Astrocyte of the cerebellum (primary cell): ENCODE measurements around the gene APH1A.
A peak's percentile ranks its signal among the peaks of the same experiment; 100 is the strongest.

Source experiments
- DNase-seq: peaks from one replicate; pipeline ENCODE4 v3.0.0-alpha.2; 2011; ENCODE audit warnings: low read depth
- H3K4me3 ChIP-seq: 2 replicates; pipeline ENCODE4 v1.5.1; 2011; ENCODE audit warnings: mild to moderate bottlenecking, low read depth, low read length, moderate library complexity
- in situ Hi-C: cut with HindIII; loops from 2 replicates; pipeline ENCODE4 v1.10.0; 2017; ENCODE audit warnings: low sequenced_read_pairs
- TF ChIP-seq, protein P1 (sequence below): IDR thresholded peaks from 2 replicates; pipeline ENCODE4 v1.5.1; 2012; ENCODE audit warnings: low read length, low read depth, moderate library complexity, mild to moderate bottlenecking; ENCODE audit errors: missing control alignments

Gene APH1A

DNA sequence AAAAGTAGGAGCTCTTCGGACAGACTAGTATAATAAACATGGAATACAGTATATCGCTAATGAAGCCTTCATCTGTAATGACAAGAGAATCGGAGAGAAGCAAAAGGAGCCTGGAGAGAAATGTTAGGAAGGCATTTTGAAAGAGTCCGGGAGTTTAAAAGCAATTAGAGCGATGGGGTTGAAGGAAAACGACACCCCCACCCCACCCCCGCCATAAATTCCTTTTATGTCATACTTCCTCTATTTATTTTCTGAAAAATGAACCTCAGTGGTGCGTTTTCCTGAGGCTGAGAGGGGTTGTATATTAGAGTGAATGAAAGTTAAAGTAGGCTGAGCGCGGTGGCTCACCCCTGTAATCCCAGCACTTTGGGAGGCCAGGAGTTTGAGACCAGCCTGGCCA, 635 bp upstream of the APH1A start:
- in situ Hi-C loops, result no loop called here
- TF ChIP-seq, protein P1, sequence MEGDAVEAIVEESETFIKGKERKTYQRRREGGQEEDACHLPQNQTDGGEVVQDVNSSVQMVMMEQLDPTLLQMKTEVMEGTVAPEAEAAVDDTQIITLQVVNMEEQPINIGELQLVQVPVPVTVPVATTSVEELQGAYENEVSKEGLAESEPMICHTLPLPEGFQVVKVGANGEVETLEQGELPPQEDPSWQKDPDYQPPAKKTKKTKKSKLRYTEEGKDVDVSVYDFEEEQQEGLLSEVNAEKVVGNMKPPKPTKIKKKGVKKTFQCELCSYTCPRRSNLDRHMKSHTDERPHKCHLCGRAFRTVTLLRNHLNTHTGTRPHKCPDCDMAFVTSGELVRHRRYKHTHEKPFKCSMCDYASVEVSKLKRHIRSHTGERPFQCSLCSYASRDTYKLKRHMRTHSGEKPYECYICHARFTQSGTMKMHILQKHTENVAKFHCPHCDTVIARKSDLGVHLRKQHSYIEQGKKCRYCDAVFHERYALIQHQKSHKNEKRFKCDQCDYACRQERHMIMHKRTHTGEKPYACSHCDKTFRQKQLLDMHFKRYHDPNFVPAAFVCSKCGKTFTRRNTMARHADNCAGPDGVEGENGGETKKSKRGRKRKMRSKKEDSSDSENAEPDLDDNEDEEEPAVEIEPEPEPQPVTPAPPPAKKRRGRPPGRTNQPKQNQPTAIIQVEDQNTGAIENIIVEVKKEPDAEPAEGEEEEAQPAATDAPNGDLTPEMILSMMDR, result no peak
- DNase-seq, result no peak
- H3K4me3 ChIP-seq, result peak overlapping the region; percentile 70

DNA sequence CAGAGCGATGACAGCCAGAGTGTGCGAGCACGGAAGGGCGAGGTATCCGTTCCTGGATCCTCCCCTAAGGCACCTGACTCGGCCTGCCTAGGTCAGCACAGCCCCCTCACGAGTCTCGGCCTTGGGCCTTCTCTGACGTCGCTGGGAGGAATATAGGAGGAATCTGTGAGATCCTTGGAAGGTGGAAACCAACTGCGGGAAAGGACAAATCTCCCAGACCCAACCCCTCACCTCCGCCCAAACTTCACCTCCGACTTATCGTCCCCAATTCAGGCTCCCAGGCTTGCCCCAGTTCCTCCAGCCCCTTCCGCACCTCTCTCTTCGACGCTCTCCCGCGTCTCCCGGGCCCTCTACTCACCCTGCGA, 494 bp downstream of the APH1A start:
- no peak for DNase-seq
- TF ChIP-seq, protein P1, result no peak
- in situ Hi-C loops, result no loop called here
- peak overlapping the region; percentile 70 for H3K4me3 ChIP-seq

DNA sequence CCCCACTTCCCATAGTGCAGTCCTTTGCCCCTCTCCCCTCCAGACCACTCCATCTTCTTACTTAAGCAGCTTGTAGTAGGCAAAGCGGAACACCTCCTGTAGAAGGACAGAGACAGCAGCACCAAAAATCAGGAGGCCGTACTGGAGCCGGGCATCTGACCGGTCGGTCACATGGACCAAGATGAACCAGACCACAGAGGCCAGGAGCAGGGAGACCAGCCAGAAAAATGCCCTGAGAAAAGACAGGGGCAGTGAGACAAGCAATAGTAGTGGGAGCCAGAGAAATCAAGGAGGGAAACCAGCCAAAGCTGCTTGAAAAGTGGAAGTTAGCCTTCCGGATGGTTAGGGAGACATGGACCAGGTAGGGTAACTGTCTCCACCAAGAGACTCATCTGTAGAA, 920 bp downstream of the APH1A start:
- TF ChIP-seq, protein P1, result no peak
- no peak for DNase-seq
- in situ Hi-C loops, result no loop called here
- H3K4me3 ChIP-seq, result peak overlapping the region; percentile 70

DNA sequence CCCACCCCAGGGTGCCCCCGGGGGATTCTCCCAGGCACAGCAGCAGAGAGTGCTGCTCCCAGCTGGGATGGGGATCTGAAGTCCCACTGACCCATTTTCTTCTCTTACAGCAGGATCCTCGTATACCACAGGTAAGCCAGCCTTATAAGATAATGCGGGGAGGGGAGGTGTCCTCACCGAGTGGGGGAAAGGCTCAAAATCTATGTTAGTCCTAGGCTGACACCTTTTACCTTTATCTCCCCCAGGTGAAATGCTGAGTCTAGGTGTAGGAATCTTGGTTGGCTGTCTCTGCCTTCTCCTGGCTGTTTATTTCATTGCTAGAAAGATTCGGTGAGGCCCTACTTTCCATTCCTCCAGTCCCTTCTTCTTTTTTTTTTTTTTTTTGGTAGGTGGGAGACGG, 5.3 kb downstream of the APH1A start:
- TF ChIP-seq, protein P1, result no peak
- H3K4me3 ChIP-seq, result no peak overlapping the region
- in situ Hi-C loops, result no loop called here
- no peak for DNase-seq

DNA sequence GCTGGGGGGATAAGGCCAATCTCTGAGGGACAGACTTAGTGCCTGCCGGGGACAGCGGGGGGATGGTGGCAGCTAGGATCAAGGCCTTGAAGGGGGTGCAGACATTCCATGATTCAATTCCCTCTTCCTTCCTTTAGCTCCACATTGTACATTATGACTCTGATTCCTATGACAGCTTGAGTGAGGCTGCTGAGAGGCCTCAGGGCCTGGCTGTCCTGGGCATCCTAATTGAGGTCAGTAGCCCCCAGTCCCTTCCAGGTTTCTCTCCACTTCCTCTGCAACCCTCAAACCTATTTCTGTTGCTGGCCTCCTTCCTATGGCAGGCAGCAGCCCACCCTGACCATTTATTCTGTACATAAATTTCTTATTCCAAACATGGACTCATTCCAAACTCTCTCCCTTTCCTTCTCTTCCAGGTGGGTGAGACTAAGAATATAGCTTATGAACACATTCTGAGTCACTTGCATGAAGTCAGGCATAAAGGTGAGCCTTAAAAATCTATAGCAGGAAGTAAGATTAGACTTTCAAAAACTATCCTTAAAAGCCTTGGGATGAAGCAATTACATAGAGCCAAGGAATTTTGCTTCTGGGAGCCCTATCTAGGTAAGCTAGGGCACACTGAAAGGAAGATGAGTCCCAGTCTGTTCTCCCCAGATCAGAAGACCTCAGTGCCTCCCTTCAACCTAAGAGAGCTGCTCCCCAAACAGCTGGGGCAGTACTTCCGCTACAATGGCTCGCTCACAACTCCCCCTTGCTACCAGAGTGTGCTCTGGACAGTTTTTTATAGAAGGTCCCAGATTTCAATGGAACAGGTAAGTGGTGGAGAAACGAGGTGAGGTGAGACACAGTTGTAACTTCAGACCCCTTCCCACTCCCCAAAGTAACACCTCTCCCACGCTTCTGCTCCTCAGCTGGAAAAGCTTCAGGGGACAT, 6.2 kb downstream of the APH1A start:
- in situ Hi-C loops, result no loop called here
- no peak overlapping the region for H3K4me3 ChIP-seq
- TF ChIP-seq, protein P1, result no peak
- DNase-seq, result no peak

DNA sequence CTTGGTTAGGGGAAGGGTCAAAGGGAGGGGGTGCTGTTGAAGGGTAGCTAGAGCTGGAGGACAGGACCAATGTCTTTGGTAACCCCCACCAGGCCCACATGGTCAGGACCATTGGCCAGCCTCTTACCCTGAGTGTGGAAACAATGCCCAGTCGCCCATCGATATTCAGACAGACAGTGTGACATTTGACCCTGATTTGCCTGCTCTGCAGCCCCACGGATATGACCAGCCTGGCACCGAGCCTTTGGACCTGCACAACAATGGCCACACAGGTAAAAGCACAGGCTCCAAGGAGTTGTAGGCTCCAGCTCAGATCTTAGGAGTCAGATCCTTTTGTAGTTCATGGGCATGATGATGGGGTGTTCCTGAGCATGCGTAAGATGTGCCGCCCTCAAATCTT, 7.4 kb downstream of the APH1A start:
- TF ChIP-seq, protein P1, result no peak
- in situ Hi-C loops, result no loop called here
- no peak overlapping the region for H3K4me3 ChIP-seq
- no peak for DNase-seq
